K562 (cell line): ENCODE data around the gene PLEKHB1. TPM values are rescaled to one million over a fixed set of nuclear protein-coding genes. Genes with fewer than 3 reads are reported as not detected.

Experiments used
- ATAC-seq: fragments of 200-7000 bp; cut with Tn5 transposase; 3 replicates; pipeline ENCODE4 v1.9.1; 2020; ENCODE audit warnings: moderate library complexity
- BruUV-seq: library from RNA; stranded (reverse); fragments of 400-500 nt; replicated peaks from 2 replicates; lab custom pipeline; 2021; lab: Mats Ljungman, UMichigan
- CTCF ChIA-PET: fragments of 300-600 bp; formaldehyde crosslinking; extraction: SDS; loops from one replicate; lab custom pipeline; 2021; ENCODE audit warnings: low intra/inter-chr PET ratio; lab: Yijun Ruan, JAX
- POLR2A ChIA-PET: fragments of 300-600, 350-650 bp; sonication (Branson Sonifier 250); formaldehyde crosslinking; extraction: SDS; loops from one replicate; lab custom pipeline; 2021; ENCODE audit warnings: antibody characterized with exemption, inconsistent platforms; lab: Yijun Ruan, JAX
- DNase-seq, 4 experiments: peaks; one replicate each; pipeline versions ENCODE4 v3.0.0 to v3.0.0-alpha.2; 2011 to 2018; ENCODE audit warnings: low spot score in 3 of 4, mixed read lengths in 3 of 4; ENCODE audit errors: extremely low read depth in 1 of 4
- FAIRE-seq: peaks from 2 replicates; lab custom pipeline; 2011; peaks lifted over from hg19 to GRCh38; lab: Jason Lieb, UNC
- H2AFZ ChIP-seq: 2 replicates; pipeline ENCODE4 v1.6.0; 2011; ENCODE audit warnings: low read depth, low read length, control low read depth, inconsistent platforms
- H3K27ac ChIP-seq: fragments of 200-600 bp; 3 replicates; pipeline ENCODE4 v1.8.0; 2011; ENCODE audit warnings: low read depth, mild to moderate bottlenecking, control low read depth, inconsistent platforms, low read length, moderate library complexity, mixed read lengths; ENCODE audit errors: extremely low read depth
- H3K27me3 ChIP-seq, 2 experiments: fragments of 300-600 bp in 1 of 2; 2 replicates in 1 of 2; 3 replicates in 1 of 2; pipeline versions ENCODE4 v1.6.0 to v1.8.0; 2011; ENCODE audit warnings: inconsistent platforms in 2 of 2, low read length in 2 of 2, mild to moderate bottlenecking in 1 of 2, mixed read lengths in 1 of 2, moderate library complexity in 1 of 2; ENCODE audit not compliant: control insufficient read depth in 2 of 2, insufficient read depth in 2 of 2
- H3K36me3 ChIP-seq: fragments of 300-600 bp; 3 replicates; pipeline ENCODE4 v1.8.0; 2011; ENCODE audit warnings: mild to moderate bottlenecking, low read length, inconsistent platforms; ENCODE audit not compliant: control insufficient read depth, insufficient read depth
- H3K4me1 ChIP-seq, 2 experiments: fragments of 200-600 bp in 1 of 2; replicated peaks in 1 of 2; 2 replicates in 1 of 2; 3 replicates in 1 of 2; pipeline versions ENCODE4 v1.5.1 to v1.8.0; 2011; ENCODE audit warnings: inconsistent platforms in 2 of 2, low read length in 2 of 2, mild to moderate bottlenecking in 1 of 2, mixed read lengths in 1 of 2, moderate library complexity in 1 of 2; ENCODE audit not compliant: control insufficient read depth in 2 of 2, insufficient read depth in 2 of 2
- H3K4me2 ChIP-seq: 2 replicates; pipeline ENCODE4 v1.6.1; 2011; ENCODE audit warnings: low read length, control low read depth, inconsistent platforms, mixed read lengths; ENCODE audit not compliant: insufficient read depth
- H3K4me3 ChIP-seq: fragments of 200-600 bp; sonication (generic), shearing (Covaris generic); 2 replicates; pipeline ENCODE4 v1.5.1; 2016; ENCODE audit warnings: control low read depth, inconsistent platforms
- H3K79me2 ChIP-seq: fragments of 200-600 bp; 3 replicates; pipeline ENCODE4 v1.8.0; 2011; ENCODE audit warnings: low read length, inconsistent platforms; ENCODE audit not compliant: control insufficient read depth, insufficient read depth
- H3K9ac ChIP-seq, 2 experiments: 2 replicates each; pipeline versions ENCODE4 v1.6.0 to v1.6.1; 2011; ENCODE audit warnings: low read depth in 2 of 2, low read length in 2 of 2, control low read depth in 1 of 2, inconsistent platforms in 1 of 2, mild to moderate bottlenecking in 1 of 2, mixed read lengths in 1 of 2; ENCODE audit not compliant: insufficient read depth in 1 of 2
- H3K9me1 ChIP-seq: one replicate; pipeline ENCODE4 v1.6.0; 2011; ENCODE audit warnings: inconsistent platforms, mild to moderate bottlenecking, low read length, moderate library complexity; ENCODE audit not compliant: control insufficient read depth, insufficient read depth
- H3K9me3 ChIP-seq: replicated peaks from 2 replicates; pipeline ENCODE4 v1.5.1; 2011; ENCODE audit warnings: low read depth, low read length, inconsistent platforms; ENCODE audit not compliant: control insufficient read depth, insufficient read depth
- H4K20me1 ChIP-seq: replicated peaks from 2 replicates; pipeline ENCODE4 v1.6.1; 2011; ENCODE audit warnings: low read length, inconsistent platforms, mixed read lengths; ENCODE audit not compliant: control insufficient read depth, insufficient read depth
- ADNP ChIP-seq: fragments of 200-800 bp; sonication (Bioruptor generic); IDR thresholded peaks from 2 replicates; pipeline ENCODE4 v1.6.1; 2016; ENCODE audit warnings: missing genetic modification characterization, missing compliant biosample characterization
- BRF1 ChIP-seq: IDR thresholded peaks from 3 replicates; pipeline ENCODE4 v1.6.1; 2011; ENCODE audit warnings: borderline replicate concordance, mild to moderate bottlenecking; ENCODE audit not compliant: insufficient read length; ENCODE audit errors: extremely low read depth
- CREM ChIP-seq: IDR thresholded peaks from 2 replicates; pipeline ENCODE4 v1.6.1; 2014; ENCODE audit warnings: antibody characterized with exemption, low read depth
- CXXC5 ChIP-seq: fragments of 250-450 bp; sonication (Bioruptor Pico); IDR thresholded peaks from 2 replicates; pipeline ENCODE4 v1.8.0; 2022; ENCODE audit warnings: inconsistent platforms, mild to moderate bottlenecking, moderate library complexity
- DNMT1 ChIP-seq: fragments of 450-650 bp; IDR thresholded peaks from 2 replicates; pipeline ENCODE4 v1.6.1; 2016; ENCODE audit warnings: antibody characterized with exemption, mild to moderate bottlenecking
- HDAC6 ChIP-seq: IDR thresholded peaks from 2 replicates; pipeline ENCODE4 v1.6.1; 2012; ENCODE audit warnings: low read depth, mild to moderate bottlenecking, control low read depth, inconsistent platforms, low read length, moderate library complexity
- MEIS2 ChIP-seq: fragments of 450-650 bp; IDR thresholded peaks from 2 replicates; pipeline ENCODE4 v1.6.1; 2014; ENCODE audit warnings: mild to moderate bottlenecking; ENCODE audit not compliant: partially characterized antibody
- RFX5 ChIP-seq: IDR thresholded peaks from 2 replicates; pipeline ENCODE4 v1.6.1; 2011; ENCODE audit warnings: low read depth, mild to moderate bottlenecking, improper control_type of control experiment, low read length
- TRIM28 ChIP-seq: fragments of 450-650 bp; IDR thresholded peaks from 2 replicates; pipeline ENCODE4 v1.6.1; 2017
- ZNF408 ChIP-seq: fragments of 250-450 bp; sonication (Bioruptor Pico); IDR thresholded peaks from 2 replicates; pipeline ENCODE4 v1.4.0; 2020; ENCODE audit warnings: low read depth, mild to moderate bottlenecking, moderate library complexity
- ZNF589 ChIP-seq: fragments of 200-800 bp; sonication (Bioruptor generic); IDR thresholded peaks from 2 replicates; pipeline ENCODE4 v1.6.1; 2016; ENCODE audit warnings: low read depth, missing genetic modification characterization, missing compliant biosample characterization
- WGBS: fragments of 100-300 bp; shearing (Covaris generic); methylation state at CpG from one replicate; pipeline ENCODE4 v1.1.6; 2016; ENCODE audit warnings: low coverage, mixed read lengths; ENCODE audit not compliant: insufficient coverage; ENCODE audit errors: missing lambda C conversion rate; 5-methylcytosine and 5-hydroxymethylcytosine counted together
- in situ Hi-C: fragments of 300-500 bp; cut with MboI; formaldehyde crosslinking; loops from 4 replicates; pipeline ENCODE4 v1.15.0; 2018; ENCODE audit warnings: inconsistent platforms, mixed read lengths
- intact Hi-C: fragments of 100-400 bp; cut with micrococcal nuclease; formaldehyde crosslinking; loops from 2 replicates; pipeline ENCODE4 v1.14.2; 2022
- polyA plus RNA-seq, 8 experiments: library from polyadenylated mRNA; depleted of rRNA in 4 of 8; stranded (reverse) in 5 of 8; unstranded in 3 of 8; fragments of >200 nt; fragmentation: Nextera tagmentation in 2 of 8; fragmentation: Illumina TruSeq in 1 of 8; extraction: Ambion mirVana in 2 of 8; extraction: Trizol in 1 of 8; gene quantifications; 2 replicates each; pipeline versions ENCODE4 v1.2.1 to v1.2.3, GENCODE V29; 2011 to 2014; ENCODE audit warnings: inconsistent platforms in 1 of 8, missing spikeins in 1 of 8
- total RNA-seq, 7 experiments: library from RNA; depleted of rRNA in 6 of 7; stranded (reverse); fragments of >200 nt in 6 of 7; fragmentation: Illumina TruSeq in 2 of 7; extraction: Trizol in 2 of 7; gene quantifications; 2 replicates each; pipeline versions ENCODE4 v1.2.1 to v1.2.3, GENCODE V29; 2011 to 2021; ENCODE audit warnings: low replicate concordance in 1 of 7
- TF ChIP-seq, protein P1 (sequence below): IDR thresholded peaks from 2 replicates; pipeline ENCODE4 v1.6.1; 2014; ENCODE audit warnings: antibody characterized with exemption
- TF ChIP-seq, protein P2 (sequence below): IDR thresholded peaks from 2 replicates; pipeline ENCODE4 v1.6.1; 2011; ENCODE audit warnings: borderline replicate concordance, low read depth, mild to moderate bottlenecking, moderate library complexity, low read length; ENCODE audit not compliant: insufficient read depth, poor library complexity, severe bottlenecking
- TF ChIP-seq, protein P3 (sequence below): fragments of 250-450 bp; sonication (Bioruptor Pico); IDR thresholded peaks from 2 replicates; pipeline ENCODE4 v1.8.0; 2021; ENCODE audit warnings: moderate library complexity, mild to moderate bottlenecking, inconsistent platforms
- TF ChIP-seq, protein P4 (sequence below): sonication (generic); formaldehyde crosslinking; IDR thresholded peaks from 2 replicates; pipeline ENCODE4 v1.8.0; 2022; ENCODE audit warnings: mild to moderate bottlenecking, low read depth, missing genetic modification reagents
- TF ChIP-seq, protein P5 (sequence below): fragments of 250-450 bp; sonication (Bioruptor Pico); IDR thresholded peaks from 2 replicates; pipeline ENCODE4 v1.5.1; 2021; ENCODE audit warnings: mild to moderate bottlenecking

Gene PLEKHB1
- total and polyA plus RNA-seq, 9 of the 15 experiments (the other 6 are each of a cell fraction or from before 2014, with no cell fraction given), result 0.07 to 0.62 (median 0.17) TPM; not detected in 2

DNA sequence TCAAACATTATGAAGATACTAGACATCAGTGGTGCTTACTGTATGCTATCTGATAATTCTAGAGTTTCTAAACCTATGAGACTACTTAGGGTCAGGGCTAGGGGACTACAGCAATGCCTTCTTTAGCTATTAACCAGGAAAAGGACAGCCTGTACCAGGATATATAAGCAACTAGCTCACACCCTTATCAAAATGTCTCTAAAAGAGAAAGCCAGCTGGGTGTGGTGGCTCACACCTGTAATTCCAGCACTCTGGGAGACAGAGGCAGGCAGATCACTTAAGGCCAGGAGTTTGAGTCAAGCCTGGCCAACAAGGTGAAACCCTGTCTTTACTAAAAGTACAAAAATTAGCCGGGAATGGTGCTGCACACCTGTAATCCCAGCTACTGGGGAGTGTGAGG, 58.7 kb downstream of the PLEKHB1 start:
- H3K36me3 ChIP-seq, result peaks cover 28% of the 10 kb centered on the region
- no peak overlapping the region for H3K27ac ChIP-seq
- POLR2A ChIA-PET, result interaction anchor here (1.5 kb wide), 1 partner anchor 9 kb away, joined by 4 read pairs; no protein-coding TSS in a partner anchor
- intact Hi-C loops, result no loop called here
- no peaks in the 10 kb centered on the region for H4K20me1 ChIP-seq
- no peaks in the 10 kb centered on the region for H3K27me3 ChIP-seq
- H3K4me3 ChIP-seq, result no peak overlapping the region
- no peak for ATAC-seq
- no TSS peak for BruUV-seq
- CTCF ChIA-PET, result no interaction called here
- no peak overlapping the region for H3K4me2 ChIP-seq
- FAIRE-seq, result no peak
- no peaks in the 10 kb centered on the region for H3K4me1 ChIP-seq
- H3K9me3 ChIP-seq, result no peaks in the 10 kb centered on the region
- H3K9me1 ChIP-seq, result no peaks in the 10 kb centered on the region
- no peak overlapping the region for H3K9ac ChIP-seq
- in situ Hi-C loops, result no loop called here
- WGBS, result 71% methylated on average over 1 of the region's 1 CpG
- no peak for DNase-seq
- H2AFZ ChIP-seq, result no peak overlapping the region
- H3K79me2 ChIP-seq, result no peaks in the 10 kb centered on the region
- no peak for TF ChIP-seq CREM
- TF ChIP-seq ZNF589 (CRISPR knock-in tag), result no peak
- TF ChIP-seq, protein P1, sequence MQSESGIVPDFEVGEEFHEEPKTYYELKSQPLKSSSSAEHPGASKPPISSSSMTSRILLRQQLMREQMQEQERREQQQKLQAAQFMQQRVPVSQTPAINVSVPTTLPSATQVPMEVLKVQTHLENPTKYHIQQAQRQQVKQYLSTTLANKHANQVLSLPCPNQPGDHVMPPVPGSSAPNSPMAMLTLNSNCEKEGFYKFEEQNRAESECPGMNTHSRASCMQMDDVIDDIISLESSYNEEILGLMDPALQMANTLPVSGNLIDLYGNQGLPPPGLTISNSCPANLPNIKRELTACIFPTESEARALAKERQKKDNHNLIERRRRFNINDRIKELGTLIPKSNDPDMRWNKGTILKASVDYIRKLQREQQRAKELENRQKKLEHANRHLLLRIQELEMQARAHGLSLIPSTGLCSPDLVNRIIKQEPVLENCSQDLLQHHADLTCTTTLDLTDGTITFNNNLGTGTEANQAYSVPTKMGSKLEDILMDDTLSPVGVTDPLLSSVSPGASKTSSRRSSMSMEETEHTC, result no peak
- no peak for TF ChIP-seq ZNF408 (CRISPR knock-in tag)
- TF ChIP-seq, protein P2, sequence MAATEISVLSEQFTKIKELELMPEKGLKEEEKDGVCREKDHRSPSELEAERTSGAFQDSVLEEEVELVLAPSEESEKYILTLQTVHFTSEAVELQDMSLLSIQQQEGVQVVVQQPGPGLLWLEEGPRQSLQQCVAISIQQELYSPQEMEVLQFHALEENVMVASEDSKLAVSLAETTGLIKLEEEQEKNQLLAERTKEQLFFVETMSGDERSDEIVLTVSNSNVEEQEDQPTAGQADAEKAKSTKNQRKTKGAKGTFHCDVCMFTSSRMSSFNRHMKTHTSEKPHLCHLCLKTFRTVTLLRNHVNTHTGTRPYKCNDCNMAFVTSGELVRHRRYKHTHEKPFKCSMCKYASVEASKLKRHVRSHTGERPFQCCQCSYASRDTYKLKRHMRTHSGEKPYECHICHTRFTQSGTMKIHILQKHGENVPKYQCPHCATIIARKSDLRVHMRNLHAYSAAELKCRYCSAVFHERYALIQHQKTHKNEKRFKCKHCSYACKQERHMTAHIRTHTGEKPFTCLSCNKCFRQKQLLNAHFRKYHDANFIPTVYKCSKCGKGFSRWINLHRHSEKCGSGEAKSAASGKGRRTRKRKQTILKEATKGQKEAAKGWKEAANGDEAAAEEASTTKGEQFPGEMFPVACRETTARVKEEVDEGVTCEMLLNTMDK, result no peak
- no peak for TF ChIP-seq HDAC6
- TF ChIP-seq MEIS2, result no peak
- TF ChIP-seq CXXC5 (CRISPR knock-in tag), result no peak
- TF ChIP-seq DNMT1, result no peak
- no peak for TF ChIP-seq TRIM28
- TF ChIP-seq ADNP, result no peak
- TF ChIP-seq BRF1, result no peak
- TF ChIP-seq, protein P3, sequence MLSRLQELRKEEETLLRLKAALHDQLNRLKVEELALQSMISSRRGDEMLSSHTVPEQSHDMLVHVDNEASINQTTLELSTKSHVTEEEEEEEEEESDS, result no peak
- TF ChIP-seq RFX5, result no peak
- TF ChIP-seq, protein P4, sequence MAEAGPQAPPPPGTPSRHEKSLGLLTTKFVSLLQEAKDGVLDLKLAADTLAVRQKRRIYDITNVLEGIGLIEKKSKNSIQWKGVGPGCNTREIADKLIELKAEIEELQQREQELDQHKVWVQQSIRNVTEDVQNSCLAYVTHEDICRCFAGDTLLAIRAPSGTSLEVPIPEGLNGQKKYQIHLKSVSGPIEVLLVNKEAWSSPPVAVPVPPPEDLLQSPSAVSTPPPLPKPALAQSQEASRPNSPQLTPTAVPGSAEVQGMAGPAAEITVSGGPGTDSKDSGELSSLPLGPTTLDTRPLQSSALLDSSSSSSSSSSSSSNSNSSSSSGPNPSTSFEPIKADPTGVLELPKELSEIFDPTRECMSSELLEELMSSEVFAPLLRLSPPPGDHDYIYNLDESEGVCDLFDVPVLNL (CRISPR knock-in tag), result no peak
- TF ChIP-seq, protein P5, sequence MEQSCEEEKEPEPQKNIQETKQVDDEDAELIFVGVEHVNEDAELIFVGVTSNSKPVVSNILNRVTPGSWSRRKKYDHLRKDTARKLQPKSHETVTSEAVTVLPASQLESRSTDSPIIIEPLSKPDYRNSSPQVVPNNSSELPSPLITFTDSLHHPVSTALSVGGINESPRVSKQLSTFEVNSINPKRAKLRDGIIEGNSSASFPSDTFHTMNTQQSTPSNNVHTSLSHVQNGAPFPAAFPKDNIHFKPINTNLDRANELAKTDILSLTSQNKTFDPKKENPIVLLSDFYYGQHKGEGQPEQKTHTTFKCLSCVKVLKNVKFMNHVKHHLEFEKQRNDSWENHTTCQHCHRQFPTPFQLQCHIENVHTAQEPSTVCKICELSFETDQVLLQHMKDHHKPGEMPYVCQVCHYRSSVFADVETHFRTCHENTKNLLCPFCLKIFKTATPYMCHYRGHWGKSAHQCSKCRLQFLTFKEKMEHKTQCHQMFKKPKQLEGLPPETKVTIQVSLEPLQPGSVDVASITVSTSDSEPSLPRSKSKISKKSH, result no peak
